Endothelial cell of umbilical vein (primary cell): Measurements from ENCODE around the gene DIAPH1. TPM values are rescaled to one million over a fixed set of nuclear protein-coding genes. Genes with fewer than 3 reads are reported as not detected.
A peak's percentile ranks its signal among the peaks of the same experiment; 100 is the strongest.

Experiments
- BruUV-seq: library from RNA; stranded (reverse); fragments of 400-500 nt; replicated peaks from 2 replicates; lab custom pipeline; 2021; lab: Mats Ljungman, UMichigan
- CTCF ChIA-PET: fragments of 300-600, 350-600 bp; sonication (Branson Sonifier 250); formaldehyde crosslinking; loops from one replicate; lab custom pipeline; 2021; ENCODE audit warnings: antibody characterized with exemption, inconsistent platforms; lab: Charles Lee
- POLR2A ChIA-PET: fragments of 300-600, 350-600 bp; sonication (Branson Sonifier 250); formaldehyde crosslinking; loops from one replicate; lab custom pipeline; 2021; ENCODE audit warnings: antibody characterized with exemption, inconsistent platforms; lab: Charles Lee
- DNase-seq: peaks from one replicate; pipeline ENCODE4 v3.0.0-alpha.2; 2011; ENCODE audit warnings: low read depth, low spot score
- FAIRE-seq: peaks from 2 replicates; lab custom pipeline; 2011; peaks lifted over from hg19 to GRCh38; lab: Jason Lieb, UNC
- H2AFZ ChIP-seq: 2 replicates; pipeline ENCODE4 v1.6.0; 2012; ENCODE audit warnings: low read depth, low read length, control low read depth, inconsistent platforms
- H3K27ac ChIP-seq: 2 replicates; pipeline ENCODE4 v1.5.1; 2011; ENCODE audit warnings: low read depth, mild to moderate bottlenecking, control low read depth, low read length, moderate library complexity; ENCODE audit not compliant: insufficient read depth
- H3K27me3 ChIP-seq, 2 experiments: 2 replicates each; pipeline versions ENCODE4 v1.6.0 to v1.6.1; 2011; ENCODE audit warnings: low read length in 2 of 2, mixed read lengths in 1 of 2; ENCODE audit not compliant: control insufficient read depth in 2 of 2, insufficient read depth in 2 of 2
- H3K36me3 ChIP-seq, 2 experiments: 2 replicates in 1 of 2; 3 replicates in 1 of 2; pipeline ENCODE4 v1.5.1; 2011; ENCODE audit warnings: low read length in 2 of 2, mild to moderate bottlenecking in 1 of 2, moderate library complexity in 1 of 2; ENCODE audit not compliant: control insufficient read depth in 2 of 2, insufficient read depth in 2 of 2; ENCODE audit errors: extremely low read depth in 1 of 2
- H3K4me1 ChIP-seq: 3 replicates; pipeline ENCODE4 v1.5.1; 2011; ENCODE audit warnings: mild to moderate bottlenecking, low read length; ENCODE audit not compliant: control insufficient read depth, insufficient read depth; ENCODE audit errors: extremely low read depth
- H3K4me2 ChIP-seq: 2 replicates; pipeline ENCODE4 v1.6.1; 2011; ENCODE audit warnings: low read length, control low read depth, mixed read lengths; ENCODE audit not compliant: insufficient read depth
- H3K4me3 ChIP-seq, 3 experiments: fragments of 200-600 bp in 1 of 3; sonication (generic), shearing (Covaris generic) in 1 of 3; replicated peaks in 1 of 3; 2 replicates each; pipeline ENCODE4 v1.5.1; 2011 to 2016; ENCODE audit warnings: control low read depth in 3 of 3, low read length in 3 of 3, mild to moderate bottlenecking in 2 of 3, inconsistent platforms in 1 of 3, low read depth in 1 of 3, moderate library complexity in 1 of 3; ENCODE audit not compliant: insufficient read depth in 1 of 3
- H3K79me2 ChIP-seq: 2 replicates; pipeline ENCODE4 v1.6.0; 2012; ENCODE audit warnings: low read length, inconsistent platforms; ENCODE audit not compliant: control insufficient read depth, insufficient read depth
- H3K9ac ChIP-seq: replicated peaks from 2 replicates; pipeline ENCODE3; 2011; ENCODE audit warnings: low read length, control low read depth; ENCODE audit not compliant: insufficient read depth; ENCODE audit errors: extremely low read depth
- H3K9me1 ChIP-seq: replicated peaks from 3 replicates; pipeline ENCODE4 v1.6.0; 2011; ENCODE audit warnings: mild to moderate bottlenecking, low read length; ENCODE audit not compliant: control insufficient read depth, insufficient read depth; ENCODE audit errors: extremely low read depth
- H3K9me3 ChIP-seq: replicated peaks from 2 replicates; pipeline ENCODE4 v1.5.1; 2012; ENCODE audit warnings: low read length, inconsistent platforms; ENCODE audit not compliant: control insufficient read depth, insufficient read depth
- H4K20me1 ChIP-seq: replicated peaks from 2 replicates; pipeline ENCODE3; 2011; ENCODE audit warnings: mild to moderate bottlenecking, low read length; ENCODE audit not compliant: control insufficient read depth, insufficient read depth; ENCODE audit errors: extremely low read depth
- CTCF ChIP-seq, 2 donors: IDR thresholded peaks; 1 replicate in 1 of 2; 2 replicates in 1 of 2; pipeline ENCODE4 v1.5.1; 2011; ENCODE audit warnings: low read length in 2 of 2, mild to moderate bottlenecking in 2 of 2, moderate library complexity in 2 of 2, control low read depth in 1 of 2, inconsistent platforms in 1 of 2, low read depth in 1 of 2; ENCODE audit not compliant: insufficient read depth in 1 of 2; ENCODE audit errors: extremely low read depth in 1 of 2
- EZH2 ChIP-seq: IDR thresholded peaks from 2 replicates; pipeline ENCODE4 v1.6.1; 2012; ENCODE audit warnings: borderline replicate concordance, low read depth, mild to moderate bottlenecking, moderate library complexity, low read length, inconsistent platforms; ENCODE audit not compliant: severe bottlenecking
- FOS ChIP-seq: IDR thresholded peaks from 2 replicates; pipeline ENCODE4 v1.6.1; 2011; ENCODE audit warnings: mild to moderate bottlenecking, low read length, moderate library complexity, borderline replicate concordance; ENCODE audit not compliant: insufficient read depth
- GATA2 ChIP-seq: IDR thresholded peaks from 2 replicates; pipeline ENCODE4 v1.7.0; 2011; ENCODE audit warnings: low read depth, mild to moderate bottlenecking, moderate library complexity, mixed read lengths, low read length; ENCODE audit not compliant: insufficient read length, insufficient read depth
- JUN ChIP-seq: IDR thresholded peaks from 2 replicates; pipeline ENCODE4 v1.6.1; 2011; ENCODE audit warnings: borderline replicate concordance, low read depth; ENCODE audit not compliant: insufficient read length, insufficient read depth
- MAX ChIP-seq: IDR thresholded peaks from 2 replicates; pipeline ENCODE4 v1.6.1; 2011; ENCODE audit not compliant: insufficient read depth, insufficient read length
- MYC ChIP-seq: IDR thresholded peaks from one replicate; pipeline ENCODE4 v1.6.1; 2011; ENCODE audit warnings: mild to moderate bottlenecking, low read depth, low read length
- POLR2A ChIP-seq: IDR thresholded peaks from 2 replicates; pipeline ENCODE4 v1.6.1; 2012; ENCODE audit warnings: low read depth, mild to moderate bottlenecking, control low read depth, low read length
- POLR2AphosphoS5 ChIP-seq: IDR thresholded peaks from 2 replicates; pipeline ENCODE4 v1.6.1; 2012; ENCODE audit warnings: low read depth, mild to moderate bottlenecking, control low read depth, low read length, moderate library complexity; ENCODE audit not compliant: insufficient read depth
- dilution Hi-C: fragments of 300-500 bp; cut with MboI; formaldehyde crosslinking; loops from one replicate; pipeline ENCODE4 v1.15.0; 2019; ENCODE audit warnings: low sequenced_read_pairs; ENCODE audit not compliant: extremely low pct_ligation_motif_present
- intact Hi-C: fragments of 100-400 bp; cut with micrococcal nuclease; formaldehyde crosslinking; loops from one replicate; pipeline ENCODE4 v1.10.0; 2022
- polyA plus RNA-seq, 4 experiments: library from polyadenylated mRNA; depleted of rRNA in 3 of 4; stranded (reverse) in 3 of 4; unstranded in 1 of 4; fragments of >200 nt; gene quantifications; 2 replicates each; pipeline versions ENCODE4 v1.2.1 to v1.2.3, GENCODE V29; 2011 to 2012; ENCODE audit warnings: missing spikeins in 1 of 4
- total RNA-seq: library from RNA; stranded (reverse); gene quantifications from 2 replicates; pipeline ENCODE4 v1.2.3, GENCODE V29; 2021

DIAPH1 gene
- total and polyA plus RNA-seq, 2 donors (not counting 3 experiments of a cell fraction or from before 2014, with no cell fraction given), result 68.6 to 105 TPM

GRCh38 chr5:141514330-141515133 lies 104.3 kb downstream of the DIAPH1 start:
- H3K27ac ChIP-seq, result peak overlapping the region; percentile 13
- peak; percentile 28 for DNase-seq
- no peaks in the 10 kb centered on the region for H3K9me3 ChIP-seq
- H3K9me1 ChIP-seq, result no peaks in the 10 kb centered on the region
- no peaks in the 10 kb centered on the region for H4K20me1 ChIP-seq
- H3K79me2 ChIP-seq, result no peaks in the 10 kb centered on the region
- H3K4me1 ChIP-seq, result peaks cover 20% of the 10 kb centered on the region
- H3K9ac ChIP-seq, result no peak overlapping the region
- H3K27me3 ChIP-seq, result no peaks in the 10 kb centered on the region
- ChIA-PET POLR2A (interaction anchor here (0.7 kb wide), 1 partner anchor 39 kb away, joined by 3 read pairs; the partner anchor contains the start of gene PCDHGC3), CTCF (interaction anchor here (0.8 to 9.8 kb wide), 20 partner anchors 7 to 137 kb away, joined by 3 to 158 read pairs (median 12); partner anchors contain the start of genes FCHSD1, PCDHGA10, PCDHGA11 and PCDHGA12)
- no peak overlapping the region for H3K4me2 ChIP-seq
- FAIRE-seq, result no peak
- dilution Hi-C loops (no loop called here), intact Hi-C loops (no loop called here)
- TF ChIP-seq POLR2A (no peak), GATA2 (no peak), MAX (no peak), FOS (no peak), POLR2AphosphoS5 (no peak), CTCF (IDR thresholded peaks at IDR 0.05; ENCODE audit: extremely low read depth in 1 of 2, insufficient read depth in 1 of 2, low read depth in 1 of 2, low read length in 2 of 2) (no peak), EZH2 (no peak), MYC (no peak), JUN (no peak)
- H3K4me3 ChIP-seq, result no peak overlapping the region
- H2AFZ ChIP-seq, result no peak overlapping the region
- H3K36me3 ChIP-seq, result peaks cover 2 to 12% of the 10 kb centered on the region in 2 experiments
- BruUV-seq, result no TSS peak
